HepG2 (cell line): ENCODE data around the gene VAMP5. TPM values are rescaled to one million over a fixed set of nuclear protein-coding genes. Genes with fewer than 3 reads are reported as not detected.
A peak's percentile ranks its signal among the peaks of the same experiment; 100 is the strongest.

Experiments
- ARID4A ChIP-seq: sonication (generic); formaldehyde crosslinking; IDR thresholded peaks from 2 replicates; pipeline ENCODE4 v1.5.0; 2020; ENCODE audit warnings: mild to moderate bottlenecking, missing genetic modification reagents, borderline replicate concordance
- ATF4 ChIP-seq, 2 experiments: fragments of 450-650 bp in 1 of 2; sonication (generic) in 1 of 2; formaldehyde crosslinking; IDR thresholded peaks; 2 replicates each; pipeline versions ENCODE4 v1.5.0 to v1.8.0; 2020 to 2022; ENCODE audit warnings: mild to moderate bottlenecking in 1 of 2, missing genetic modification reagents in 1 of 2
- CENPBD1 ChIP-seq: sonication (generic); formaldehyde crosslinking; IDR thresholded peaks from 2 replicates; pipeline ENCODE4 v1.8.0; 2022; ENCODE audit warnings: missing genetic modification reagents, low read depth, mild to moderate bottlenecking, borderline replicate concordance
- CREB1 ChIP-seq, 2 experiments: fragments of 450-650 bp in 1 of 2; IDR thresholded peaks; 2 replicates each; pipeline ENCODE4 v1.6.1; 2016 to 2017; ENCODE audit warnings: control low read depth in 1 of 2, mild to moderate bottlenecking in 1 of 2, missing compliant biosample characterization in 1 of 2, missing genetic modification characterization in 1 of 2
- FOXK1 ChIP-seq: sonication (generic); formaldehyde crosslinking; IDR thresholded peaks from 2 replicates; pipeline ENCODE4 v1.4.0; 2020; ENCODE audit warnings: low read depth, missing genetic modification reagents, borderline replicate concordance
- FOXK2 ChIP-seq: fragments of 450-650 bp; IDR thresholded peaks from 2 replicates; pipeline ENCODE4 v1.6.1; 2016
- FOXP1 ChIP-seq, 2 experiments: fragments of 450-650 bp in 1 of 2; IDR thresholded peaks; 2 replicates each; pipeline ENCODE4 v1.6.1; 2017 to 2018; ENCODE audit warnings: antibody characterized with exemption in 1 of 2
- HNF1A ChIP-seq, 2 experiments: sonication (generic) in 1 of 2; formaldehyde crosslinking in 1 of 2; IDR thresholded peaks; 2 replicates each; pipeline versions ENCODE4 v1.4.0 to v1.6.1; 2016 to 2020; ENCODE audit warnings: borderline replicate concordance in 1 of 2, low read depth in 1 of 2, mild to moderate bottlenecking in 1 of 2, missing genetic modification reagents in 1 of 2
- KLF12 ChIP-seq: sonication (generic); formaldehyde crosslinking; IDR thresholded peaks from 2 replicates; pipeline ENCODE4 v1.4.0; 2020; ENCODE audit warnings: missing genetic modification reagents, borderline replicate concordance
- MIER2 ChIP-seq: IDR thresholded peaks from 2 replicates; pipeline ENCODE4 v1.6.1; 2016; ENCODE audit warnings: missing biosample characterization, missing genetic modification reagents
- MTA3 ChIP-seq: sonication (generic); formaldehyde crosslinking; IDR thresholded peaks from 2 replicates; pipeline ENCODE4 v1.4.0; 2020; ENCODE audit warnings: missing genetic modification reagents
- NFKB2 ChIP-seq: sonication (generic); formaldehyde crosslinking; IDR thresholded peaks from 2 replicates; pipeline ENCODE4 v1.4.0; 2020; ENCODE audit warnings: missing genetic modification reagents, borderline replicate concordance
- SKIL ChIP-seq: sonication (generic); formaldehyde crosslinking; IDR thresholded peaks from 2 replicates; pipeline ENCODE4 v1.8.0; 2022; ENCODE audit warnings: missing genetic modification reagents, mild to moderate bottlenecking, moderate library complexity, borderline replicate concordance
- ZBTB38 ChIP-seq: sonication (generic); formaldehyde crosslinking; IDR thresholded peaks from 2 replicates; pipeline ENCODE4 v1.5.1; 2020; ENCODE audit warnings: mild to moderate bottlenecking, missing genetic modification reagents
- ZNF629 ChIP-seq: sonication (generic); formaldehyde crosslinking; conservative IDR thresholded peaks from 2 replicates; pipeline ENCODE4 v1.5.0; 2020; ENCODE audit warnings: missing genetic modification reagents
- ZSCAN21 ChIP-seq: sonication (generic); formaldehyde crosslinking; IDR thresholded peaks from 2 replicates; pipeline ENCODE4 v1.8.0; 2022; ENCODE audit warnings: mild to moderate bottlenecking, missing genetic modification reagents, moderate library complexity, borderline replicate concordance
- polyA plus RNA-seq, 8 experiments: library from polyadenylated mRNA; depleted of rRNA in 3 of 8; stranded (reverse) in 7 of 8; unstranded in 1 of 8; fragments of >200 nt; fragmentation: Illumina TruSeq in 4 of 8; extraction: Trizol in 4 of 8; gene quantifications; 2 replicates each; pipeline versions ENCODE4 v1.2.1 to v1.2.3, GENCODE V29; 2011 to 2016; ENCODE audit warnings: low read depth in 4 of 8, missing spikeins in 1 of 8, mixed read lengths in 1 of 8; ENCODE audit not compliant: insufficient read depth in 1 of 8
- total RNA-seq, 5 experiments: library from RNA; depleted of rRNA; stranded (reverse); fragments of >200 nt; fragmentation: Illumina TruSeq; extraction: Trizol; gene quantifications; 2 replicates each; pipeline ENCODE4 v1.2.3, GENCODE V29; 2016; ENCODE audit warnings: low read depth in 1 of 5

Gene VAMP5
- total and polyA plus RNA-seq, 2 of the 13 experiments (the other 11 are each of a cell fraction or from before 2014, with no cell fraction given) = 7.2 to 56.7 TPM

- TF ChIP-seq ATF4 (CRISPR knock-in tag; IDR thresholded peaks at IDR 0.05) (peak in 1 of 2 experiments; percentile 49; a peak in 1 of 4 replicates), CENPBD1 (no peak), HNF1A (IDR thresholded peaks at IDR 0.05; ENCODE audit: low read depth) (no peak), HNF1A (CRISPR knock-in tag; IDR thresholded peaks at IDR 0.05; ENCODE audit: borderline replicate concordance) (peak; percentile 65; the same call in 1 of the 2 replicates), FOXP1 (IDR thresholded peaks at IDR 0.05) (no peak), FOXP1 (CRISPR knock-in tag; IDR thresholded peaks at IDR 0.05) (no peak), NFKB2 (CRISPR knock-in tag) (peak; percentile 92), SKIL (CRISPR knock-in tag) (peak; percentile 77; the same call in 1 of the 2 replicates), ZNF629 (CRISPR knock-in tag) (peak; percentile 92; the same call in 1 of the 2 replicates), MTA3 (CRISPR knock-in tag) (no peak), FOXK2 (no peak), KLF12 (CRISPR knock-in tag) (peak; percentile 90; the same call in 1 of the 2 replicates), FOXK1 (CRISPR knock-in tag) (peak; percentile 61), ARID4A (CRISPR knock-in tag) (peak; percentile 81), ZBTB38 (CRISPR knock-in tag) (peak; percentile 76), ZSCAN21 (peak; percentile 97), MIER2 (CRISPR knock-in tag) (no peak), CREB1 (IDR thresholded peaks at IDR 0.05) (no peak), CREB1 (CRISPR knock-in tag; IDR thresholded peaks at IDR 0.05) (no peak)
Measured at GRCh38 chr2:85584354-85584856, at the start of gene VAMP5 (continued).
